HG02763 (cell line): ENCODE results near the gene IST1.
"Not testable (repeated sequence)": the region's sequence is repeated elsewhere in the genome, so short reads cannot be mapped to it uniquely, and the experiment has no call there.

ENCODE experiments used
- ATAC-seq: cut with Tn5 transposase; IDR thresholded peaks from one replicate; pipeline ENCODE4 v1.9.1; 2021; ENCODE audit warnings: mild to moderate bottlenecking, moderate library complexity; ENCODE audit not compliant: unreplicated experiment

IST1 gene

GRCh38 chr16:71880176-71880575 is 15.2 kb upstream of the IST1 start:
- ATAC-seq, result no peak

GRCh38 chr16:71882505-71883167 is 12.7 kb upstream of the IST1 start:
- ATAC-seq, result peak; percentile 26

DNA sequence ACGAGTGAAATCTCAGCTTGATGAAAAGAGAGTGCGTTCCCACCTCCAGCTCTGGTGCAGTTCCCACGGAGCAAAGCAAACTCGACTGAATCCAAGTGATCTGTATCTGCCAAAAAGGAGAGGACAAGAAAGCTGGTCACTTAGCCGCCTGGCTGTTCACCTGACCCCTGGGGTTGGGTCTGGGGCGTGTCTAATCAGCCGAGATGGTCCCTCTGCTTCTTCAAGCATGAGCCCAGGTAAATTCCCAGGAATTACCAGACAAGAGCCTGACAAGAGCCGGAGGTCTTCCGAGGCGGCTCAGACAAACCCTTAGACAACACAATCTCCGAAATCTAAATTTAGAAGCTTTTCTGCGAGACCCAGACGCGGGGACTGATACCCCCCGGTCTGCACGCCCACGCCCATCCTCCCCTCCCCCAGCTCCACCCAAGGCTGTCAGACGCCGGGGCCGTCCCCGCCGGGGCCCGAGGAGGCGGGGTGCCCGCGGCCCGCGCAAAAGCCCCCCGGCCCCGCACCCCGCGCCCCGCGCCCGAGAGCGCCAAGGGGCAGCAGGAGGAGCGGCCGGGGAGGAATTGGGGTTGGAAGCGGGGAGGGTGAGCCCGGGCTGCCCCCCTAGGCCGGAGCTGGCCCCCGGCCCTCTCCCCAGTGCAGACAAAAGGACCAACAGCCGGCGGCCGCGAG is 12.0 kb upstream of the IST1 start:
- peak; percentile 45 for ATAC-seq

DNA sequence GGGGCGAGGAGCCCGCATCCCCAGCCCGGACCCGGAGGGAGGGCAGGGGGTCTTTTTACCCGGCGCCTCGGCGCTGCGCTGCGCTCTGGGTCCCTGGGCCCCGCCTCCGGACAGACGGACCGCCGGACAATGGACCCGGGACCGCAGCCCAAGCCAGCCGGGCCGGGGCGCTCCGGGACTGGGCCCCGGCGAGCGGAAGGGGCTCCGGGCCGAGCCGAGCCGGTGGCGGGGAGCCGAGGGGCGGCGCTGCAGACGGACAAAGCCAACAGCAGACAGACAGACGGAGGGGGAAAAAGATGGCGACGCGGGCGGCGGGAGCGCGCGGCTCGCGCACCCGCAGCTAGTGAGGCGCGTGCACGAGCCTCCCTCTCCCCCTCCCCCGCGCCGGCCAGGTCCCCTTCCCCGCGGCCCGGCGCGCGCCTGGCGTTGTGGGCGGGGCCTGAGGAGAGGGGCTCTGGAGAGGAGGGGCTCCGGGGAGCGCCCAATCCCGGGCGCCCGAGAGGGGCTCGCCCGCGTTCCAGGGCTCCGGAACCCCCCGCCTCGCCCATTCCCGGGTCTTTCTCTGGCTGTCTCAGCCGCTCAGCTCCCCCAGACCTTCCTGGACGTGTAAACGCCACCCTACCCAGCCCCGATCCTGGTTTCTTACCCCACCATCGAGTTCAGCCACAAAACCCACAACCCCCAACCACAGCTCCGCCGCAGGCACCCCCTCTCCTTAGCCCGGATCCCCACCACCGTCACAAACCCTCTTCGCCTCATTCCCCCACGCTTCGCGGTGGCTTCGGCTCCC is 11.3 kb upstream of the IST1 start, which contains the start of gene ZNF821:
Gene ZNF821, minus strand, starts transcription at position 334 of the 790 bp plus-strand sequence. CDS start 4,236 bp downstream, outside the sequence.
- peak; percentile 57 for ATAC-seq

- ATAC-seq, result no peak
Measured at GRCh38 chr16:71885261-71885650, 10.1 kb upstream of the IST1 start.

DNA sequence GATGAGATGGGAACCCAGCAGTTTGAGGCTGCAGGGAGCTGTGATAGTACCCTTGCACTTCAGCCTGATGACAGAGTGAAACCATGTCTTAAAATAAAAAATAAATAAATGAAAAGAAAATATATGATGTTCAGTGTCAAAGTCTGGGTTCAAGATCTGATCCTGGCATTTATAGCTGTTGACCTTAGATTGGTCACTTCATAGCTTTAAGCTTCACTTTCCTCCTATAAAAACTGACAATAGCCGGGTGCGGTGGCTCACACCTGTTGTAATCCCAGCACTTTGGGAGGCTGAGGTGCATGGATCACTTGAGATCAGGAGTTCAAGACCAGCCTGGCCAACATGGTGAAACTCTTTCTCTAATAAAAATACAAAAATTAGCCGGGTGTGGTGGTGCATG is 6.2 kb upstream of the IST1 start:
- no peak for ATAC-seq

DNA sequence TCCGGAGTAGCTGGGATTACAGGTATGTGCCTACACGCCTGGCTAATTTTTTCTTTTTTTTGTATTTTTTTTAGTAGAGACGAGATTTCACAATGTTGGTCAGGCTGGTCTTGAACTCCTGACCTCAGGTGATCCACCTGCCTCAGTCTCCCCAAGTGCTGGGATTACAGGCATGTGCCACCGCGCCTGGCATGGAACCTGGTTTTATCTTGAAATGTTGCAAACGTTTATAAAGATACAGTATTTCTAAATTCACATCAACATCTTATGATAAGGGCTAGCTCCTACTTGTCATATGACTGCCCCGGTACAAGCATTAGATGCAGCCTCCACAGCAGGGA is 1.5 kb upstream of the IST1 start:
- no peak for ATAC-seq

DNA sequence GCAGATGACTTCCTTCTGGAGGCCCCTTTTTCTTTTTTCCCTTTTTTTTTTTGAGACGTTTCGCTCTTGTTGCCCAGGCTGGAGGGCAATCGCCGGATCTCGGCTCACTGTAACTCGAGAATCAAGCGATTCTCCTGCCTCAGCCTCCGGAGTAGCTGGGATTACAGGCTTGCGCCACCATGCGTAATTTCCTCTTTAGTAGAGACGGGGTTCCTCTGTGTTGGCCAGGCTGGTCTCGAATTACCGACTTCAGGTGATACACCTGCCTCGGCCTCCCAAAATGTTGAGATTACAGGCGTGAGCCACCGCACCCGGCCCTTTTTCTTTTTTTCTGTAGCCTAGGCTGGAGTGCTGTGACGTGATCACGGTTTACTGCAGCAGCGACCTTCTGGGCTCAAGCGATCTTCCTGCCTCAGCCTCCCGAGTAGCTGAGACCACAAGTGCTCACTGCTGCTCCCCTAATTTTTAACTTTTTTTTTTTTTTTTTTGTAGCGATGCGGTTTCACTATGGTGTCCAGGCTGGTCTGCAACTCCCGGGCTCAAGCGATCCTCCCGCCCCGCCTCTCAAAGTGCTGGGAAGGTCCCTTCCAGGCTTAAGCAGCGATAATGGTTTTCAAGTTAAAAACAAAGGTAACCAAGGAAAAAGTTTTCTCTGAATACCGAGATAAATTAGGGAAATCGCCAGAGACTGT is 956 bp upstream of the IST1 start:
- peak; percentile 6 for ATAC-seq

GRCh38 chr16:71895679-71896365 is 491 bp downstream of the IST1 start:
- peak; percentile 24 for ATAC-seq

DNA sequence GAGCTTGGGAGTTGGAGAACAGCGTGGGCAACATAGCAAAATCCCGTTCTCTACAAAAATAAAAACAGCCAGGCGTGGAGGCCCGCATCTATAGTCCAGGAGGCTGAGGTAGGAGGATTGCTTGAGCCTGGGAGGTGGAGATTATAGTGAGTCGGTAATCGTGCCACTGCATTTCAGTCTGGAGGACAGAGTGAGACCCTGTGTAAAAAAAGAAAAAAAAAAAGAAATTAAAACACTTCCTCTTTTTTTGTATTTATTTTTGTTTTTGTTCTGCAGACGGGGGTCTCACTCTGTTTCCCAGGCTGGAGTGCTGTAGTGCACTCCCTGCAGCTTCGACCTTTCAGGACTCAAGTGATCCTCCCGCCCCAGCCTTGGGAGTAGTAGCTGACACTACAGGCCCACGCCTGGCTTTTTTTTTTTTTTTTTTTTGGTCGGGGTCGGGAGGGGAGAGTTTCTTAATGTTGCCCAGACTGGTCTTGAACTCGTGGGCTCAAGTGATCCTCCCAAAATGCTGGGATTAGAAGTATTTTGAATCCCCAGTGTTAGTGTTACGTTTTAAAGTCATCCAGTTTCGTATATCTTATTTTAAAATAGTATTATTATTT is 1.5 kb downstream of the IST1 start:
- ATAC-seq, result no peak

DNA sequence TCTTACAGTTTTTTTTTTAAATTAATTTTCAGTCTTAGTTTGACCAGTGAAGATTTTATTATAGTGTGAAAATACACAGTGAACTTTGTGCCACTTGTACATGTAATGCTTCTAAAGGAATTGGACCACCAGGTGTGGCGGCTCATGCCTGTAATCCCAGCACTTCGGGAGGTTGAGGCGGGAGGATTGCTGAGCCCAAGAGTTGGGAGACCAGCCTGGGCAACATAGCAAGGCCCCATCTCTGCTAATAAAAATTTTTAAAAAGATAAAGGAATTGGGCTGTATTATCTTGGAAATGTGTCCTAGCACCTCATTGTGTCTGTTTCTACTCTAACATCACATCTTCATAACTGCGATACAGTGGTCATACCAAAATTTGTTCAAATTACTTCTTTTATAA is 3.8 kb downstream of the IST1 start:
- no peak for ATAC-seq

DNA sequence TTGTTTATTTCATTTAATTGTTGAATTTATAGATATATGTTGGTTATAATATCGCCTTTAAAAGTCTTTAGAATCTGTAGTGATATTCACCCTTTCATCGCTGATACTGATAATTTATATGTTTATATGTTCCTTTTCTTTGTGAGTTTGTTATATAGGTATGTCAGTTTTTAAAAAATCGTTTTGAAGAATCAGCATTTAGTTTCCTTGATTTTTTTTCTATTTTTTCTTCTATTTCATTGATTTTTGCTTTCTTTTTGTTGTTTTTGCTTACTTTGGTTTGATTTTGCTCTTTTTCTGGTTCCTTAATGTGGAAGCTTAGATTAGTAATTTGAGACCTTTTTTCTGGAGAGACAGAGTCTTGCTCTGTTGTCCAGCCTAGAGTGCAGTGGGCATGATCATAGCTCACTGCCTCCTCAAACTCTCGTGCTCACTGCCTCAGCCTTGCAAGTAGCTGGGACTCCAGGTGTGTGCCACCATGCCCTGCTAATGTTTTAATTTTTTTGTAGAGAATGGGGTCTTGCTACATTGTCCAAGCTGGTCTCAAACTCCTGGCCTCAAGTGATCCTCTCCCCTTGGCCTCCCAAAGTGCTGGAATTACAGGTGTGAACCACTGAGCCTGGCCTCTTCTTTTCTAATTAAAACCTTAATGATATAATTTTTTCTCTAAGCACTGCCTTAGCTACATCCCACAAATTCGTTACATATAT is 7.5 kb downstream of the IST1 start:
- no peak for ATAC-seq

DNA sequence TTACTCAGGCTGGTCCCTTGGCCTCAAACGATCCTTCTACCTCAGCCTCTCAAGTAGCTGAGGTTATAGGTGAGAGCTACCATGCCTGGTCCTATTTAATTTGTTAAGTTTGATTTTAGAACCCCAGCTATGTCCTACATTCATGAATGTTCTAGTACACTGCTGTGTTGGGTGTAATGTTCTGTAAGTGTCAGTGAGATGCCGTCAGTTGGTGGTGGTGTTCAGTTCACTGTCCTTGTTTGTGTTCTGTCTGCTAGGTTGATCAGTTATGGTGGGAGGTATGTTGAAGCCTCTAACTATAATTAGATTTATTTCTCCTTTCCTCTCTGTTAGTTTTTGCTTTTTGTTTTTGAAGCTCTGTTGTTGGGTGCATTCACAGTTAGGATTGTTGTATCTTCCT is 8.3 kb downstream of the IST1 start:
- ATAC-seq, result no peak

DNA sequence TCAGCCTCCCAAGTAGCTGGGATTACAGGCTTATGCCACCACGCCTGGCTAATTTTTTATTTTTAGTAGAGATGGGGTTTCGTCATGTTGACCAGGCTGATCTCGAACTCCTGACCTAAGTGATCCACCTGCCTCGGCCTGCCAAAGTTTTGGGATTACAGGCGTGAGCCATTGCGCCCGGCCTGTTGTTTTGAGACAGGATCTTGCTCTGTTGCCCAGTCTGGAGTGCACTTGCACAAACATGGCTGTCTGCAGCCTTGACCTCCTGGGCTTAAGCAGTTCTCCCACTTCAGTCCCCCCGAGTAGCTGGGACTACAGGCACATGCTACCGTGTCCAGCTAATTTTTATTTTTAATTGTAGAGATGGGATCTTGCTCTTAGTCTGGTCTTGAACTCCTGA is 8.9 kb downstream of the IST1 start:
- no peak for ATAC-seq

- not testable (repeated sequence) for ATAC-seq
Measured at GRCh38 chr16:71905765-71906164, 10.4 kb downstream of the IST1 start.

DNA sequence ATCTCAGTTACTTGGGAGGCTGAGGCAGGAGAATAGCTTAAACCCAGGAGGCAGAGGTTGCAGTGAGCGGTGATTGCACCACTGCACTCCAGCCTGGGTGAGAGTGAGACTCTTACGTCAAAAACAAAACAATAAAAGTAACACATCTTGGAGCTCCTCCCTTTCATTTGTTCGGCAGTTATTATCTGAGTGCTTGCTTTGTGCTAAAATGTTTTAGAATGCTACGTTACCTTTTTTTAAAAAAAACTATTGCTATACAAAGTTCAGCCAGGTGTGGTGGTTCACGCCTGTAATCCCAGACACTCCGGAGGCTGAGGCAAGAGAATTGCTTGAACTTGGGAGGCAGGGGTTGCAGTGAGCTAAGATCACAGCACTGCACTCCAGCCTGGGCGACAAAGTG is 15.8 kb downstream of the IST1 start:
- no peak for ATAC-seq

DNA sequence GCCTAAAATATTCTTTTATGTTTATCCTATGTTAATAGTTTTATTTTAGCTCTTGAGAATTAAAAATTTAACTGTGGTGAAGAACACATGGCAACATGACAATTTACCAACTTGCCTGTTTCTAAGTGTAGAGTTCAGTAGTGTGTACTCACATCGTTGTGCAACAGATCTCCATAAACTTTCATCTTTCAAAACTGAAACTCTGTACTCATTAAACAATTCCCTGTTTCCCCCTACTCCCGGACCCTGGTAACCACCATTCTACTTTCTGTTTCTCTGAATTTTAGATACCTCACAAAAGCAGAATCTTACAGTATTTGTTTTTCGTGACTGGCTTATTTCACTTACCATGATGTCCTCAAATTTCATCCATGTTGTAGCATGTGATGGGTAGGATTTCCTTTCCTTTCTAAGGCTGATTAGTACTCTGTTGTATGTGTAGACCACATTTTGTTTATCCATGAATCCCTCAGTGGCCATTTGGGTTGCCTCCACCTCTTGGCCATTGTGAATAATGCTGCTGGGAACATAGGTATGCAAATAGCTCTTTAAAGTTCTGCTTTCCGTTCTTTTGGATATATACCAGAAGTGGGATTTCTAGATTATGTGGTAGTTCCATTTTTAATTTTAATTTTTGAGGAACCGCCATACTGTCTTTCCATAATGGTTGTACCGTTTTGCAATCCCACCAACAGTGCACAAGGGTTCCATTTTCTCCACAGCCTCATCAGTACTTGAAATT is 17.4 kb downstream of the IST1 start:
- ATAC-seq, result no peak

DNA sequence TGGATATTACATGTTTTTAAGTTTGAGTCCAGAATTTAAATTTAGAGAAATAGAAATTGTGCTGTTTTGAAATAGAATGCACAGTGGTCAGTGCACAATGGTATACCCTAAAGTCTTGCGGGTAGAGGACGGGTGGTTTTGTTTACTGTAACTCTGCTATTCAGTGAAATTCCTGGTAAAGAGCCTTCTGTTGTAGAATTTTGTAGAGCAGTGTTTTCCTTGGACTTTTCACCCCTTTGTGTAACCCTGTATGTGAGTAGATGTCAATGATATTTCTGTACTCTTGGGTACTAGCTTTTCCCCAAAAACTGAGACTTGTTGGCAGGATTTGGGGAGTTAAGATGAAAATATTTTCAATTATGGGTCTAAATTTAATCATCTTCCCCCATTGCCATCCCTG is 19.5 kb downstream of the IST1 start:
- no peak for ATAC-seq

GRCh38 chr16:71915350-71915749 is 20.0 kb downstream of the IST1 start:
- ATAC-seq, result no peak
